Hippocampal formation (tissue), 2 donors: ENCODE measurements around the gene LRSAM1.

Experiments
- DNase-seq, 2 donors: peaks; one replicate each; lab custom pipeline; 2025; lab: John Stamatoyannopoulos, UW

The LRSAM1 gene

DNA sequence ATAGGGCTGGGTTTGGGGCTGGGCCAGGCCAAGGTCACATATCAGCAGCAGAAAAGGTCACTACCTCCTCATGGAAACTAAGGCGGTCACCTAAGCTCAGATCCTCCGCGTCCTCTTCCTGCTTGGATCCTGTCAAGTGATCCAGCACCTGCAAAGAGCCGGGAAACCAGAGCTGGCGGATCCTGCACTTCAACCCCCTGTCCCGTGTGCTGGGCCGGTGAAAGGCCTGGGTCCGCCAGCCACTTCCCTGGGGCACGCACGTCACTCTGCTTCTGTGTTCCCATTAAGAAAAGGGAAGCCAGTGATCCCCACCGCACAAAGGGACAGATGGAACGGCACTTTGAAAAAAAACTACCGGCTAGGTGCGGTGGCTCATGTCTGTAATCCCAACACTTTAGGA lies 99.4 kb downstream of the LRSAM1 start:
- DNase-seq = no peak
